MM.1S (cell line): ENCODE data around the gene TRMT61A.

Experiments
- DNase-seq: peaks from one replicate; pipeline ENCODE4 v3.0.0-alpha.2; 2015
- H2AFZ ChIP-seq: fragments of 300-600 bp; sonication (generic); 2 replicates; pipeline ENCODE4 v1.6.0; 2016; ENCODE audit warnings: antibody characterized with exemption, low read length
- H3F3A ChIP-seq: fragments of 300-600 bp; sonication (generic); 2 replicates; pipeline ENCODE4 v1.6.1; 2016; ENCODE audit warnings: mild to moderate bottlenecking, antibody characterized with exemption, low read length, moderate library complexity, mixed read lengths; ENCODE audit not compliant: insufficient read depth
- H3K27ac ChIP-seq: fragments of 300-600 bp; sonication (generic); 2 replicates; pipeline ENCODE4 v1.5.1; 2016; ENCODE audit warnings: mild to moderate bottlenecking, low read length
- H3K27me3 ChIP-seq: fragments of 300-600 bp; sonication (generic); replicated peaks from 2 replicates; pipeline ENCODE4 v1.6.0; 2016; ENCODE audit warnings: low read length; ENCODE audit not compliant: insufficient read depth
- H3K36me3 ChIP-seq: fragments of 300-600 bp; sonication (generic); replicated peaks from 2 replicates; pipeline ENCODE4 v1.6.1; 2016; ENCODE audit warnings: mild to moderate bottlenecking, low read length, mixed read lengths; ENCODE audit not compliant: insufficient read depth
- H3K4me1 ChIP-seq: fragments of 300-600 bp; sonication (generic); 2 replicates; pipeline ENCODE4 v1.6.1; 2016; ENCODE audit warnings: low read length, mixed read lengths
- H3K4me2 ChIP-seq: fragments of 300-600 bp; sonication (generic); 2 replicates; pipeline ENCODE4 v1.6.0; 2016; ENCODE audit warnings: low read depth, low read length
- H3K4me3 ChIP-seq: fragments of 300-600 bp; sonication (generic); 2 replicates; pipeline ENCODE4 v1.5.1; 2016; ENCODE audit warnings: low read length, mixed read lengths
- H3K79me2 ChIP-seq: fragments of 300-600 bp; sonication (generic); 2 replicates; pipeline ENCODE4 v1.6.1; 2016; ENCODE audit warnings: mixed run types, low read length, mixed read lengths
- H3K9ac ChIP-seq: fragments of 300-600 bp; sonication (generic); 2 replicates; pipeline ENCODE4 v1.6.1; 2016; ENCODE audit warnings: low read length, mixed read lengths
- H3K9me2 ChIP-seq: fragments of 300-600 bp; sonication (generic); replicated peaks from 2 replicates; pipeline ENCODE4 v1.6.1; 2016; ENCODE audit warnings: mild to moderate bottlenecking, low read length, mixed read lengths; ENCODE audit not compliant: insufficient read depth
- H3K9me3 ChIP-seq: fragments of 300-600 bp; sonication (generic); replicated peaks from 2 replicates; pipeline ENCODE4 v1.6.1; 2016; ENCODE audit warnings: mild to moderate bottlenecking, low read length, mixed read lengths; ENCODE audit not compliant: insufficient read depth
- H4K20me1 ChIP-seq: fragments of 300-600 bp; sonication (generic); 2 replicates; pipeline ENCODE4 v1.6.1; 2016; ENCODE audit warnings: mild to moderate bottlenecking, low read length, moderate library complexity, mixed read lengths; ENCODE audit not compliant: insufficient read depth
- EZH2 ChIP-seq: fragments of 300-600 bp; sonication (generic); optimal IDR thresholded peaks from 2 replicates; pipeline ENCODE3; 2017; ENCODE audit warnings: low read depth, mild to moderate bottlenecking, antibody characterized with exemption, low read length, mixed read lengths
- EZH2phosphoT487 ChIP-seq: fragments of 300-600 bp; sonication (generic); IDR thresholded peaks from 2 replicates; pipeline ENCODE4 v1.6.1; 2018; ENCODE audit warnings: antibody characterized with exemption, low read length
- TF ChIP-seq, protein P1 (sequence below): fragments of 300-600 bp; sonication (generic); IDR thresholded peaks from 2 replicates; pipeline ENCODE4 v1.5.1; 2016; ENCODE audit warnings: antibody characterized with exemption, low read length, mixed read lengths

TRMT61A gene

DNA sequence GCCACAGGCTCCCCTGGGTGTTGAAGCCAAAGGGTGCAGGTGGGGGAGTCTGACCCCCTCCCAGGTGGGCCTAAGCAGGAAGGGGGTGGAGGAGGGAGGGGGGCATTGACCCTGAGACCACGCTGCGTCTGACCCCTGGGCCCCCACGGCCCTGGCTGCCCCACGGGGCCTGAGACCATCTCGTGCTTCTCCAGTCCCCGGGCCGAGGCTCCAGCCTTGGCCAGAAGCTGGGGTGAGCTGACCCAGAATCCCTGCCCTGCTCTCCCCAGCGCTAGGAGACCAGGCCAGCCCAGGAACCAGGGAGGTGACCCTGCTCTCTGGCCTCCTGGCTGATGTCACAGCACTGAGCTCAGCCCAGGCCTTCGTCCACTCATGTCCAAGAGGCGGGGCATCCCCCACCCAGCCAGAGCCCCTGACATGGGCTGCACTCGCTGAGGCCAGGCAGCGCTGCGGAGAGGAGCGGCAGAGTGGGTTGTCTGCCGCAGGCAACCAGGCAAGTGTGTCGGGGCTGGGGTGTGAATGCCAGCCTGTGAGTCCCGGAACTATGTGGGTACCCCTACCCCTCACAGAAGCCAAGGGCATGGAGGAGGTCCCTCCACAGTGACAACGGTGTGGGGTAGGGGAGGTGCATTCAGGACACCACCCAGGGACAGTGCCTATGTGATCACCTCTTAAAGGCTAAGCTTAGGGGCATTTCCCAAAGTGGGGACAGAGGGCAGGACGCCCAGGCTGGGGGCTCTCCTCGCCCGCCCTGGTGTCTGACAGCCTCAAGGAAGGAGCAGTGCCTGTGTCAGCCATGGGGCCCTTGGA, 6.3 kb downstream of the TRMT61A start:
- Histone ChIP-seq H3K27ac (no peak overlapping the region), H3K9me3 (no peaks in the 10 kb centered on the region), H4K20me1 (no peaks in the 10 kb centered on the region), H3K9me2 (no peaks in the 10 kb centered on the region), H3F3A (no peaks in the 10 kb centered on the region), H3K9ac (no peak overlapping the region), H3K27me3 (no peaks in the 10 kb centered on the region), H2AFZ (no peak overlapping the region), H3K79me2 (peaks cover 13% of the 10 kb centered on the region), H3K4me1 (no peaks in the 10 kb centered on the region), H3K4me3 (no peak overlapping the region), H3K36me3 (no peaks in the 10 kb centered on the region), H3K4me2 (no peak overlapping the region)
- no peak for DNase-seq
- TF ChIP-seq EZH2phosphoT487, result no peak
- TF ChIP-seq, protein P1, sequence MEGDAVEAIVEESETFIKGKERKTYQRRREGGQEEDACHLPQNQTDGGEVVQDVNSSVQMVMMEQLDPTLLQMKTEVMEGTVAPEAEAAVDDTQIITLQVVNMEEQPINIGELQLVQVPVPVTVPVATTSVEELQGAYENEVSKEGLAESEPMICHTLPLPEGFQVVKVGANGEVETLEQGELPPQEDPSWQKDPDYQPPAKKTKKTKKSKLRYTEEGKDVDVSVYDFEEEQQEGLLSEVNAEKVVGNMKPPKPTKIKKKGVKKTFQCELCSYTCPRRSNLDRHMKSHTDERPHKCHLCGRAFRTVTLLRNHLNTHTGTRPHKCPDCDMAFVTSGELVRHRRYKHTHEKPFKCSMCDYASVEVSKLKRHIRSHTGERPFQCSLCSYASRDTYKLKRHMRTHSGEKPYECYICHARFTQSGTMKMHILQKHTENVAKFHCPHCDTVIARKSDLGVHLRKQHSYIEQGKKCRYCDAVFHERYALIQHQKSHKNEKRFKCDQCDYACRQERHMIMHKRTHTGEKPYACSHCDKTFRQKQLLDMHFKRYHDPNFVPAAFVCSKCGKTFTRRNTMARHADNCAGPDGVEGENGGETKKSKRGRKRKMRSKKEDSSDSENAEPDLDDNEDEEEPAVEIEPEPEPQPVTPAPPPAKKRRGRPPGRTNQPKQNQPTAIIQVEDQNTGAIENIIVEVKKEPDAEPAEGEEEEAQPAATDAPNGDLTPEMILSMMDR, result no peak
- no peak for TF ChIP-seq EZH2

DNA sequence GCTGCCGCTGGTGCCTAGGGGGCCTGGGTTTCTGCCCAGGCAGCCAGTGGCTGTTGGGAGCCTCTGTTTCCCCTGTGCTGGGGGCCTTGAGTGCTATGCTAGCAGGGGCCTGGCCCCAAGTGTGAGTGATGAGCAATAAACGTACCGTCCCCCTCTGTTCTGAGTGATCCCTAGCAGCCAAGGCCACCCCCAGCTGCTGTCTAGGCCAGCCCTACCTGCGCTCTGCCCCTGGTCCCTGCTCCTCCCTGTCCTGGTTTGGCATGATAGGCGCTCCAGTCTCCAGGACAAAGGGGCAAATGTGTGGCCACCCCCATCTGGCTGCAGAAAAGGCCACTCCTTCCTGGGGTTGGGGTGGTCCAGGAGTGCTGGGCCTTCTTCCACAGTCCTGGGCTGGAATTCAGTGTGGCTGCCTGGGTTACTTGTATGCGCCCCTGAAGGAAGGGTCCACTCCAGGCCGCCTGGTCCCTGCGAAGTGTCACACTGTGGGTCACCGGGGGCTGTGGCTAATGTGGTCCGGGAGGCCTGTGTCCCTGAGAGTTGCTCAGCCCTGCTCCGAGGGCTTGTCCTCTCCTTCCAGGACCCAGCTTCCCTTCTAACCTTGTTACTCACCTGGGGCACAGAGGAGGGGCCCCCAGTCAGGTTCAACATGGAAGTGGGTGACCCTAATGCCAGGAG, 7.0 kb downstream of the TRMT61A start:
- H3K9me2 ChIP-seq, result no peaks in the 10 kb centered on the region
- no peak overlapping the region for H2AFZ ChIP-seq
- H3K4me2 ChIP-seq, result no peak overlapping the region
- no peaks in the 10 kb centered on the region for H3K36me3 ChIP-seq
- H3K9ac ChIP-seq, result no peak overlapping the region
- no peaks in the 10 kb centered on the region for H3F3A ChIP-seq
- no peaks in the 10 kb centered on the region for H3K9me3 ChIP-seq
- no peaks in the 10 kb centered on the region for H3K27me3 ChIP-seq
- peaks cover 5% of the 10 kb centered on the region; the same call in 1 of the 2 replicates for H3K79me2 ChIP-seq
- TF ChIP-seq, protein P1, result no peak
- TF ChIP-seq EZH2 (no peak), EZH2phosphoT487 (no peak)
- no peak for DNase-seq
- no peaks in the 10 kb centered on the region for H3K4me1 ChIP-seq
- H3K27ac ChIP-seq, result no peak overlapping the region
- no peak overlapping the region for H3K4me3 ChIP-seq
- no peaks in the 10 kb centered on the region for H4K20me1 ChIP-seq

DNA sequence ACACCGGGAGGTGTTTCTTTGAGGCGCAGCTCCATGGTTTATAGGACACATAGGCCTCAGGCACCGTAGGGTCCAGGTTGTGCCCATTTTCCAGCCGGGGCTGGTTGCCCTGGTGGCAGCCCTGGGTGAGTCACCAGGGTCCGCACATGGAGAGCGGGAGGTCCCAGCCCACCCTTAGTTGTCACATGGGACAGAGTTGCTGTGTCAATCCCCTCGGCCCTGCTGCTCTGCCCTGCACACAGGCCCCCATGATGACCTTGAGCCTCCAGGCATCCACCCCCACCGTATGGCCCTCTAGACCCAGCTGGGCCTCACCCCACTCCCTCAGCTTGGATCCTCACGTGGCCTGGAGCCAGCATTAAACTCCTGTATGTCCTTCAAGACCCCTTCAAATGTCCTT, 7.7 kb downstream of the TRMT61A start:
- no peak overlapping the region for H3K27ac ChIP-seq
- no peak overlapping the region for H3K9ac ChIP-seq
- H3F3A ChIP-seq, result no peaks in the 10 kb centered on the region
- H4K20me1 ChIP-seq, result no peaks in the 10 kb centered on the region
- H3K9me3 ChIP-seq, result no peaks in the 10 kb centered on the region
- no peaks in the 10 kb centered on the region for H3K79me2 ChIP-seq
- H3K4me2 ChIP-seq, result no peak overlapping the region
- no peaks in the 10 kb centered on the region for H3K9me2 ChIP-seq
- H3K4me1 ChIP-seq, result no peaks in the 10 kb centered on the region
- H2AFZ ChIP-seq, result no peak overlapping the region
- H3K27me3 ChIP-seq, result no peaks in the 10 kb centered on the region
- no peaks in the 10 kb centered on the region for H3K36me3 ChIP-seq
- TF ChIP-seq EZH2phosphoT487, result no peak
- TF ChIP-seq EZH2, result no peak
- TF ChIP-seq, protein P1, result no peak
- no peak overlapping the region for H3K4me3 ChIP-seq
- DNase-seq, result no peak
